Liver (tissue), 3 donors: Measurements from ENCODE around the gene NDUFAF2.

Source experiments
- FOXA1 ChIP-seq: IDR thresholded peaks from 2 replicates; pipeline ENCODE4 v1.6.1; 2016; ENCODE audit warnings: antibody characterized with exemption
- GABPA ChIP-seq, 2 donors: IDR thresholded peaks in 1 of 2; conservative IDR thresholded peaks in 1 of 2; 2 replicates each; pipeline ENCODE4 v1.6.1; 2016; ENCODE audit warnings: antibody characterized with exemption in 2 of 2, mild to moderate bottlenecking in 1 of 2, moderate library complexity in 1 of 2
- JUND ChIP-seq, 2 donors: IDR thresholded peaks; 2 replicates each; pipeline ENCODE4 v1.6.1; 2016; ENCODE audit warnings: antibody characterized with exemption in 2 of 2
- RAD21 ChIP-seq, 2 donors: IDR thresholded peaks; 2 replicates each; pipeline ENCODE4 v1.6.1; 2016; ENCODE audit warnings: antibody characterized with exemption in 2 of 2, mild to moderate bottlenecking in 2 of 2
- SP1 ChIP-seq: IDR thresholded peaks from 2 replicates; pipeline ENCODE4 v1.6.1; 2018; ENCODE audit warnings: antibody characterized with exemption, mild to moderate bottlenecking
- TAF1 ChIP-seq: conservative IDR thresholded peaks from 2 replicates; pipeline ENCODE4 v1.6.1; 2016; ENCODE audit warnings: antibody characterized with exemption, mild to moderate bottlenecking
- YY1 ChIP-seq: IDR thresholded peaks from 2 replicates; pipeline ENCODE4 v1.6.1; 2016; ENCODE audit warnings: antibody characterized with exemption, mild to moderate bottlenecking
- TF ChIP-seq, protein P1 (sequence below): fragments of 150-350 bp; IDR thresholded peaks from 2 replicates; pipeline ENCODE4 v1.5.1; 2017; ENCODE audit warnings: improper control_type of control experiment, low read depth, low read length; ENCODE audit not compliant: missing input control
- TF ChIP-seq, protein P2 (sequence below): IDR thresholded peaks from 2 replicates; pipeline ENCODE4 v1.6.1; 2016; ENCODE audit warnings: antibody characterized with exemption
- TF ChIP-seq, protein P3 (sequence below): IDR thresholded peaks from 2 replicates; pipeline ENCODE4 v1.6.1; 2016; ENCODE audit warnings: antibody characterized with exemption
- TF ChIP-seq, protein P4 (sequence below): IDR thresholded peaks from 2 replicates; pipeline ENCODE4 v1.6.1; 2016; ENCODE audit warnings: antibody characterized with exemption, mild to moderate bottlenecking
- TF ChIP-seq, protein P5 (sequence below): IDR thresholded peaks from 2 replicates; pipeline ENCODE4 v1.6.1; 2016; ENCODE audit warnings: antibody characterized with exemption
- donor health status: healthy.
- donor health status: healthy.

DNA sequence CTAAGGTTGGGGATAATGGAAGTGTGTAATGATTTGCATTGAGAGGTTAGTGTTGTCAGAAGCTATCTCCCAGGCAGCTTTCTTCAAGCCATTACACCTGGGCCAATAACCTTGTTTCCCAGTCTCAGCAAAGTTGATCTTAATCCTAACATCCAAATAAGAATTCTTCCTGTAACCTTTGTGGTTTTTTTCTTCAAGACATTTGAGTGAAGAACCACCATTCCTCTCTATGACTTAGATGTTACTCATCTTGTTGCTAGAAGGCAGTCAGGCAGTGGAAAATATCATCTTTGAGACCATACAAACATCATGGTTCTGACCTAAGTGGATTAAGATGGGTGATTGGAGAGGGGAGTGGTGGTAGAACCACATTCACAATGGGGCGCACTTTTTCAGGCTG, 103.5 kb downstream of the NDUFAF2 start:
- TF ChIP-seq, protein P1, sequence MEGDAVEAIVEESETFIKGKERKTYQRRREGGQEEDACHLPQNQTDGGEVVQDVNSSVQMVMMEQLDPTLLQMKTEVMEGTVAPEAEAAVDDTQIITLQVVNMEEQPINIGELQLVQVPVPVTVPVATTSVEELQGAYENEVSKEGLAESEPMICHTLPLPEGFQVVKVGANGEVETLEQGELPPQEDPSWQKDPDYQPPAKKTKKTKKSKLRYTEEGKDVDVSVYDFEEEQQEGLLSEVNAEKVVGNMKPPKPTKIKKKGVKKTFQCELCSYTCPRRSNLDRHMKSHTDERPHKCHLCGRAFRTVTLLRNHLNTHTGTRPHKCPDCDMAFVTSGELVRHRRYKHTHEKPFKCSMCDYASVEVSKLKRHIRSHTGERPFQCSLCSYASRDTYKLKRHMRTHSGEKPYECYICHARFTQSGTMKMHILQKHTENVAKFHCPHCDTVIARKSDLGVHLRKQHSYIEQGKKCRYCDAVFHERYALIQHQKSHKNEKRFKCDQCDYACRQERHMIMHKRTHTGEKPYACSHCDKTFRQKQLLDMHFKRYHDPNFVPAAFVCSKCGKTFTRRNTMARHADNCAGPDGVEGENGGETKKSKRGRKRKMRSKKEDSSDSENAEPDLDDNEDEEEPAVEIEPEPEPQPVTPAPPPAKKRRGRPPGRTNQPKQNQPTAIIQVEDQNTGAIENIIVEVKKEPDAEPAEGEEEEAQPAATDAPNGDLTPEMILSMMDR: no peak
- TF ChIP-seq YY1 (no peak), RAD21 (IDR thresholded peaks at IDR 0.05) (no peak), TAF1 (no peak), GABPA (IDR thresholded peaks at IDR 0.05 in 1 of 2, conservative IDR thresholded peaks at IDR 0.05 in 1 of 2) (no peak), JUND (IDR thresholded peaks at IDR 0.05) (no peak), SP1 (no peak), FOXA1 (no peak)
- TF ChIP-seq, protein P2, sequence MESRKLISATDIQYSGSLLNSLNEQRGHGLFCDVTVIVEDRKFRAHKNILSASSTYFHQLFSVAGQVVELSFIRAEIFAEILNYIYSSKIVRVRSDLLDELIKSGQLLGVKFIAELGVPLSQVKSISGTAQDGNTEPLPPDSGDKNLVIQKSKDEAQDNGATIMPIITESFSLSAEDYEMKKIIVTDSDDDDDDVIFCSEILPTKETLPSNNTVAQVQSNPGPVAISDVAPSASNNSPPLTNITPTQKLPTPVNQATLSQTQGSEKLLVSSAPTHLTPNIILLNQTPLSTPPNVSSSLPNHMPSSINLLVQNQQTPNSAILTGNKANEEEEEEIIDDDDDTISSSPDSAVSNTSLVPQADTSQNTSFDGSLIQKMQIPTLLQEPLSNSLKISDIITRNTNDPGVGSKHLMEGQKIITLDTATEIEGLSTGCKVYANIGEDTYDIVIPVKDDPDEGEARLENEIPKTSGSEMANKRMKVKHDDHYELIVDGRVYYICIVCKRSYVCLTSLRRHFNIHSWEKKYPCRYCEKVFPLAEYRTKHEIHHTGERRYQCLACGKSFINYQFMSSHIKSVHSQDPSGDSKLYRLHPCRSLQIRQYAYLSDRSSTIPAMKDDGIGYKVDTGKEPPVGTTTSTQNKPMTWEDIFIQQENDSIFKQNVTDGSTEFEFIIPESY: no peak
- TF ChIP-seq, protein P3, sequence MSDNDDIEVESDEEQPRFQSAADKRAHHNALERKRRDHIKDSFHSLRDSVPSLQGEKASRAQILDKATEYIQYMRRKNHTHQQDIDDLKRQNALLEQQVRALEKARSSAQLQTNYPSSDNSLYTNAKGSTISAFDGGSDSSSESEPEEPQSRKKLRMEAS: no peak
- TF ChIP-seq, protein P4, sequence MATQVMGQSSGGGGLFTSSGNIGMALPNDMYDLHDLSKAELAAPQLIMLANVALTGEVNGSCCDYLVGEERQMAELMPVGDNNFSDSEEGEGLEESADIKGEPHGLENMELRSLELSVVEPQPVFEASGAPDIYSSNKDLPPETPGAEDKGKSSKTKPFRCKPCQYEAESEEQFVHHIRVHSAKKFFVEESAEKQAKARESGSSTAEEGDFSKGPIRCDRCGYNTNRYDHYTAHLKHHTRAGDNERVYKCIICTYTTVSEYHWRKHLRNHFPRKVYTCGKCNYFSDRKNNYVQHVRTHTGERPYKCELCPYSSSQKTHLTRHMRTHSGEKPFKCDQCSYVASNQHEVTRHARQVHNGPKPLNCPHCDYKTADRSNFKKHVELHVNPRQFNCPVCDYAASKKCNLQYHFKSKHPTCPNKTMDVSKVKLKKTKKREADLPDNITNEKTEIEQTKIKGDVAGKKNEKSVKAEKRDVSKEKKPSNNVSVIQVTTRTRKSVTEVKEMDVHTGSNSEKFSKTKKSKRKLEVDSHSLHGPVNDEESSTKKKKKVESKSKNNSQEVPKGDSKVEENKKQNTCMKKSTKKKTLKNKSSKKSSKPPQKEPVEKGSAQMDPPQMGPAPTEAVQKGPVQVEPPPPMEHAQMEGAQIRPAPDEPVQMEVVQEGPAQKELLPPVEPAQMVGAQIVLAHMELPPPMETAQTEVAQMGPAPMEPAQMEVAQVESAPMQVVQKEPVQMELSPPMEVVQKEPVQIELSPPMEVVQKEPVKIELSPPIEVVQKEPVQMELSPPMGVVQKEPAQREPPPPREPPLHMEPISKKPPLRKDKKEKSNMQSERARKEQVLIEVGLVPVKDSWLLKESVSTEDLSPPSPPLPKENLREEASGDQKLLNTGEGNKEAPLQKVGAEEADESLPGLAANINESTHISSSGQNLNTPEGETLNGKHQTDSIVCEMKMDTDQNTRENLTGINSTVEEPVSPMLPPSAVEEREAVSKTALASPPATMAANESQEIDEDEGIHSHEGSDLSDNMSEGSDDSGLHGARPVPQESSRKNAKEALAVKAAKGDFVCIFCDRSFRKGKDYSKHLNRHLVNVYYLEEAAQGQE: no peak
- TF ChIP-seq, protein P5, sequence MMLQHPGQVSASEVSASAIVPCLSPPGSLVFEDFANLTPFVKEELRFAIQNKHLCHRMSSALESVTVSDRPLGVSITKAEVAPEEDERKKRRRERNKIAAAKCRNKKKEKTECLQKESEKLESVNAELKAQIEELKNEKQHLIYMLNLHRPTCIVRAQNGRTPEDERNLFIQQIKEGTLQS: no peak
